UCSD-AML1 (cell line): ENCODE results near the gene PPP2R1A.

Experiments
- DNase-seq: peaks from one replicate; lab custom pipeline; 2025; ENCODE audit not compliant: unreplicated experiment; lab: John Stamatoyannopoulos, UW

The PPP2R1A gene

DNA sequence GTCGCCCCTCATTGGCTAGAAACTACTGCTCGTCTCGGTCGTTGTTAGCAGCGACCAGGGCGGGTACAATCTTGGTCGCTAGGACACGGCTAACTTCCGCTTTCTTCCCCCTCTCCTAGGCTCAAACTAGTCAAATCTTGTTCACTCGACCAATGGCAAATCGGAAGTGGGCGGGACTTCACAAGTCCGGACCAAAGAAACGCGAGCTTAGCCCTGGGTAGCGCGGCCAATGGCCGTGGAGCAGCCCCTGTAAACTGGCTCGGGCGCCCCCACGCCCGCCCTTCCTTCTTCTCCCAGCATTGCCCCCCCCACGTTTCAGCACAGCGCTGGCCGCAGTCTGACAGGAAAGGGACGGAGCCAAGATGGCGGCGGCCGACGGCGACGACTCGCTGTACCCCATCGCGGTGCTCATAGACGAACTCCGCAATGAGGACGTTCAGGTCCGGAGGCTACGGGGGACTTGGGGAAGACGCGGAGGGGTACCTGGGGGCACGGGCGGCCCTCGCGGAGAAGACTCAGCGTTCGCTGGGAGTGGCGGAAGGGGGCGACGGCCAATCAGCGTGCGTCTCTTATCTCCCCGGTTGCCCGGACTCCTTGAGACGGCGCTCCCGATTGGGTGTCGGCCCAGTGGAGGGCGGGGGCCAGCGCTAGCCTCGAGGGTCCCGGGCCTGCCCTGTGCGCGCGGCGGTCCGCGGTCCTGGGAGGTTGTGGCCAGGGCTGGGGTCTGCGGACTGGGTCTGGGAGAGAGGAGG lies at the start of gene PPP2R1A:
Gene PPP2R1A (plus strand): TSS at position 318 of the 752 bp plus-strand sequence. CDS start 45 bp downstream, at position 363.
- peak; percentile 100 for DNase-seq

DNA sequence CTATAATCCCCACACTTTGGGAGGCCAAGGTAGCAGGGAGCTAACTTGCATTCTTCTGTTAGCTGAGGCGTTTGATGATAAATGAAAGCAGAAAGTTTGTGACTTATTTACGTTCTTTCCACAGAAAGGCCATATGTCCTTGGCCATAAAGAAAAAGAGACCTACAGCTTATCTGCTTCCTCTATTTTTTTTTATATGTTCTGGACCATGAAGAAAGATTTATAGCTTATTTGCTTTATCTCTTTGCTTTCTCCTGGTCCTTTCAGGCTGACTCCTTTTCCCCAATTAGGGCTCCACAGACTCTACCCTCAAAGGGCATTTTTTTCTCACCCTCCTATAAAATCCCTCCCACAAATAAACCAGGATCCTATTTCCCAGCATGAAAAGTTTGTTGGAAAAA lies 48.6 kb upstream of the PPP2R1A start:
- DNase-seq = no peak

DNA sequence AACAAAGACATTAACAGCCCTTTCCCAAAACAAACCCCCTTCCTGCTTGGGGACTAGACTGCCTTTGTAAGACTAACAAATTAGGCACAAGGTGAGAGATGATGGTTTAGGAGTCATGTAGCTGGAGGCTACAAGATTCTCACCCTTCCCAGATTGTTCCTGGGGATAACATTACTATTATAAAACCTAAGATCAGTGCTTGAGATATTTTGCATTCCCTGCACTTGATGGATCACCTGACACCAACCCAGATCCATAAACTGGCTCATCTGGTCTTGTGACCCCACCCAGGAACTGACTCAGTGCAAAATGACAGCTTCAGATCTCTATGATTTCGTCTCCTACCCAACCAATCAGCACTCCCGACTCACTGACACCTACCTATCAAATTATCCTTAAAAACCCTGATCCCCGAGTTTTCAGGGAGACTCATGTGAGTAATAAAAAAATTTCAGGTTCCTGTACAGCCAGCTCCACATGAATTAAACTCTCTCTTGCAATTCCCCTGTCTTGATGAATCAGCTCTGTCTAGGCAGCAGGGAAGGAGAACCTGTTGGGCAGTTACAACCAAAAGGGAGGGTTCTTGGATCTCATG lies 47.8 kb upstream of the PPP2R1A start:
- no peak for DNase-seq

DNA sequence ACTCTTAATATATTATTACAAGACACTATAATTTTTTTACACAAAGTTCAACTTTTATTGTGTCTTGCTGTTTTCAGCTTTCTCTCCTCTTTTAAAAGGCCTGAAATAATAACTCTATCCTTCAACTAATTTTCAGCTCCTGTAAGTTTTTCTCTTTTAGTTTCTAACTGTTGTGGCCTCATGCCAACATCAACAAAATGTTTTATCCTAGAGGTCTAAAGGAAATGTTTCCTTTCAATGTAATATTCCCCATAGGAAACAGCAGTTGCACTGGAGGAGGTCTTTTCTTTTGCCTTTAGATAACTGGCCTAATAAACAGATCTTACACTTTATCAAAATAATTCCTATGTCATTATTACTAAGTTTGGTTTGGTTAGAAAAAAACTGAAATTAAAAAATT lies 41.6 kb upstream of the PPP2R1A start:
- no peak for DNase-seq

DNA sequence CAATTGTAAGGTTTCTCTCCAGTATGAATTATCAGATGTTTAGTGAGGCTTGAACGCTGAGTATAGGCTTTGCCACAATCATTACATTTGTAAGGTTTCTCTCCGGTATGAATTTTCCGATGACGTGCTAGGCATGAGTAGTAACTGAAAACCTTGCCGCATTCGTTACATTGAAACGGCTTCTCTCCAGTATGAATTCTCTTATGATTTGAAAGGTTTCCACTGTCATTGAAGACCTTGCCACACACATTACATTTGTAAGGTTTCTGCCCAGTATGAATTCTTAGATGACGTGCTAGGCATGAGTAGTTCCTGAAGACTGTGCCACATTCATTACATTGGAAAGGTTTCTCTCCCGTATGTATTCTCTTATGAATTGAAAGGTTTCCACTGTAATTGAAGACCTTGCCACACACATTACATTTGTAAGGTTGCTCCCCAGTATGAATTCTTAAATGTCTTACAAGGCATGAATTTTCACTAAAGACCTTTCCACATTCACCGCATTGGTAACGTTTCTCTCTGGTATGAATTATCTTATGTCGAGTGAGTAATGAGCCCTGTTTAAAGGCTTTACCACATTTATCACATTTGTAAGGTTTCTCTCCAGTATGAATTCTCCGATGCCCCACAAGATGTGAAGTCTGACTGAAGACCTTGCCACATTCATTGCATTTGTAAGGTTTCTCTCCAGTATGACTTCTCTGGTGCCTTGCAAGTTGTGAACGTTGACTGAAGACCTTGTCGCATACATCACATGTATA lies 34.1 kb upstream of the PPP2R1A start:
- no peak for DNase-seq

DNA sequence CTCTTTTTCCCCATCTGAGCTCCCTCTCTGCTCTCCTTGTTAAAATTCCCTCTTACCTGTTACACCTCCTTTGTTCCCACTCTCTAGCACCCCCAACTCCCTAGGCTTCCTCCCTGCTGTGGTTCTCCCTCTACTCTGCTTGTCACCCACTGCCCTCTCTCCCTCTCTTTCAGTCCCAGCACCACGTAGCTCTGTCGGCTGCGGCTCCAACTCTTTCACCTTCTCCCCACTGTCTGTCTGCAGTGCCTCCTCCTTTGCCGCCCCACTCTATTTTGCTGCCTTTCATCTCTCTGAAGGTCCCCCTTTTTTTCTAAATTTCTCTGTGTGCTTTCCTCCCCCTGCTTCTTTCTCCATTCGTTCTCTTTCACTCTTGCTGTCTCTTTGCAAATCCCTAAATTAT lies 19.5 kb upstream of the PPP2R1A start:
- no peak for DNase-seq

DNA sequence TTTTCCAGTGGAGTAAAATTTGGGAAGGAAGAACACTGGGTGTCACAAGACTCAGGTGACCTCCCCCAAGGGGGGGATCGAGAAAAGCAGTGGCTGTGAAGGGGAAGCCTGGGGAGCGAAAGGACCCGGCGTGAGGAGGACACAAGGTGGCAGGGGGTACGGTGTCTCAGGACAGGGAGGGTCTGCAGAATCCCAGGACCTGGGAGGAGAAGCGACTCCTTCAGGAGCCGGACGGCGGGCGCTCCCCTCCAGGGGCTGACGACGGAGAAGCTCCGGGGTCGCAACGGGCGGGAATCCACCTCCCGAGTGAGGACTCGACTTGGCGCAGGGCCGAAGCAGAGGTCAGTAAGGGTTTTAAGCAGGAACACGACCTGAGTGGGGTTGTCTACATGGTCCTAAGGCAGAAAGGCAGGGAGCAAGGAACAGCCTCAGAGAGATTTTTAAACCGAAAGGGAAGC lies 19.0 kb upstream of the PPP2R1A start:
- no peak for DNase-seq

DNA sequence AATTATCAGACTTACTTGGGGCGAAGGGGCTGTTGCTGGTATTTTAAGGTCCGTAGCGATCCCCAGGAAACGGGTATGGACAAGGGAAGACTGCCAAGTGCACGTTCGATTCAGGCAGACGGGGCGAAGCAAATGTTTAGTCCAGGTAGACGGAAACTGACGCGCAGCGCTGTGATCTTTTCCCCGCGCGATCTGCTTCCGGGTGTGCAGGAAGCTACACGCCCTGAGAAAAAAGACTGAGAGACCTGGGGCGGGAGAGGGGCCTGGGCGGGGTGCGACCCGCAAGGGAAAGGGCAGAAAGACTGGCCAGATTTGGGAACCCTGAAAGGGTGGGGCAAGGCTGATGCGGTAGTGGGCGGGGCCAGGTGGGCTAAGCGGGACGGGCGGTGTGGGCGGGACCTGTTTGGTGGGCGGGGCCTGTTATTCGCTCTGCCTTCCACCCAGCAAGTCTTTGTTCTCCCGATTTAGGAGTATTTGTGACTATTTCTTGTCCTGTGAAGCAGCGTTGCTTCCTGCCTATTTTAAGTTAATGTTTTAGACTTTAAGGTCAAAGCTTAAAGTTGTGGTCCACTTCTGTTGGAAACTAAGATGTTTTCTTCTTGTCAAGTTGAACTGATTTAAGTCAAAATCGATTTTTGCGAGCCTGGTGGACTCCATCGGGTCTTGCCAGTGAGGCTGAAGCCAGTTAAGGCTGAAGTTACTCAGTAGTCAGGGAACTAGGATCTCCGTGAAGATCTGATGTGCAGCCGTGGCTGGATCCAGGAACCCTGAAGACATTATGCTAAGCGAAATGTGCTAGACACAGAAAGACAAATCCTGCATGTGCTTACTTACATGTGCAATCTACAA lies 18.3 kb upstream of the PPP2R1A start, which contains the start of gene ZNF836:
Gene ZNF836 (minus strand): TSS at position 301 of the 849 bp plus-strand sequence. CDS start 3,549 bp downstream, outside the sequence.
- peak; percentile 74 for DNase-seq

DNA sequence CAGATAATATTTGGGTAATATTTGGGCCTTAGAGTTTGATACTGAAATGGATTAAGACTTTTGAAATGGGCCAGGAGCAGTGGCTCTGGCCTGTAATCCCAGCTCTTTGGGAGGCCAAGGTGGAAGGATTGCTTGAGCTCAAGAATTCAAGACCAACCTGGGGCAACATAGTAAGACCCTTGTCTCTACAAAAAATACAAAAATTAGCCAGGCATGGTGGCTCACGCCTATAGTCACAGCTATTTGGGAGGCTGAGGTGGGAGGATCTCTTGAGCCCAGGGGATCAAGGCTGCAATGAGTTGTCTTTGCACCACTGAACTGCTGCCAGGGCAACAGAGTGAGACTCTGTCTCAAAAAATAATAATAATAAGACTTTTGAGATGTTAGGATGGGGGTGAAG lies 17.5 kb upstream of the PPP2R1A start:
- DNase-seq = no peak

DNA sequence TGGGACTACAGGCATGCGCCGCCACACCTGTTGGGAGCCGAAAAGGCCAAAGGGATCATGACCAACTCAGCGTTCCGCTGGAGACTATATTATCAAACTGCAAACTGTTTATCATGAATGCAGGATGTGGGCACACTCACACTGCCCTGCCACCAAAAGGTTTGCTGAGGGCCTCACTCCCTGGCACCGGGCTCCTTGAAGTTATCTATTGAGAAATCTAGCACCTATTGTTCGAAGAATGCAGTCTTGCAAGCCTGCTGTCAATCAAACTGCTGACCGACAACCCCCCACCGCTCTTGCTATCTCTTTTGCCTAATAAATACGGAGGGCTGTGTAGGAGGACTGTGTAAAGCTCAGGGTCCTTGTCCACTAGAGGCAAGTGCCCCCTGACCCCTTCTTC lies 13.3 kb upstream of the PPP2R1A start:
- no peak for DNase-seq

DNA sequence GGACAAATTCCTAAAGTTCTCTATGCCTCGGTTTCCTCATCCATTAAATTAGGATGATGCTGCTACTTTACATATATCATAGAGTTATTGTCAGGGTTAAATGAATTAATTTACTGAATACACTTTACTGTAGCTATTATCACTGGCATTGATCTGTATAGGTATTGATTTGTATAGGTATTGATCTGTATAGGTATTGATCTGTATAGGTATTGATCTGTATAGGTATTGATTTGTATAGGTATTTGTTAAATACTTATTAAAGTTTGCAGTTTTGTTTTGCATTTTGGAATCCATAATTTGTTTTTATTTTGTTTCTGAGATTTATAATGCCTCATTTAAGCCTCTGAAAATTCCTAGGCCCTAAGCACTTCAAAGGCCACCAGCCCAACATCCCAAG lies 2.4 kb upstream of the PPP2R1A start:
- no peak for DNase-seq

DNA sequence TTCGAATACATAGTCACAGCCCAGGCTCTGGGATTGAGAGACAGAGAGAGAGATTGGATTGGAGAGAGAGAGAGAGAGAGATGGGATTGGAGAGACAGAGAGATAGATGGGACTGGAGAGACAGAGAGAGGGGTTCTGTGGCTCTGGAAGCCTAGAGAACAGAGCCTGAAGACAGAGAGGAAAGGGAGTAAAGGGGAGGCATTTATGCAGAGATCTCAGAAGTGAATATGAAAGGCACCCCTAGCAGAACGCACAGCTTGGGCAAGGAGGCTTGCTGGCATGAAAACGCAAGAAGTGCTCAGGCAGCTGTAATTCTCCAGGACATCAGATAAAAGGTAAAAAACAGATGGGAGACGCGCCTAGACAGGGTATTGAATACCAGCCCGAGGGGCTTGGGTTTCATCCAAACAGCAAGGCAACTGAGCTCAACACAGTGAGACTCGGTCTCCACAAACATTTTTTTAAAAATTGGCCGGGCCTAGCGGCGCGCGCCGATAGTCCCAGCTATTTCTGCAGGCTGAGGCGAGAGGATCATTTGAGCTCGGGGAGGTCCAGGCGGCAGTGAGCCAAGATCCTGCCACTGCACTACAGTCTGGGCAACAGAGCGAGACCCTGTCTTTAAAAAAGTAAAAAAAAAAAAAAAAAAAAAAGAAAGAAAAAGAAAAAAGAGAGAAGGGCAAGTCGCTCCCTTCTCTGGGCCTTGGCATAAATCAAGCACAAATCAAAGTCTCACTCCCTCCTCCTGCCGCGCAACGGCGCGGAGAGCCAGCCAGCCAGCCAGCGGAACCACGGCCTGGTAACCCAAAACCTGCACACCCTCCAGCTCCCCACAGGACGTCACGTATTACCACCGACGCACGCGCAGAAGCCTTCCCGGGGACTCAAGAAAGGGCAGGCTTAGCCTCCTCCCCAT lies 774 bp upstream of the PPP2R1A start:
- no peak for DNase-seq

DNA sequence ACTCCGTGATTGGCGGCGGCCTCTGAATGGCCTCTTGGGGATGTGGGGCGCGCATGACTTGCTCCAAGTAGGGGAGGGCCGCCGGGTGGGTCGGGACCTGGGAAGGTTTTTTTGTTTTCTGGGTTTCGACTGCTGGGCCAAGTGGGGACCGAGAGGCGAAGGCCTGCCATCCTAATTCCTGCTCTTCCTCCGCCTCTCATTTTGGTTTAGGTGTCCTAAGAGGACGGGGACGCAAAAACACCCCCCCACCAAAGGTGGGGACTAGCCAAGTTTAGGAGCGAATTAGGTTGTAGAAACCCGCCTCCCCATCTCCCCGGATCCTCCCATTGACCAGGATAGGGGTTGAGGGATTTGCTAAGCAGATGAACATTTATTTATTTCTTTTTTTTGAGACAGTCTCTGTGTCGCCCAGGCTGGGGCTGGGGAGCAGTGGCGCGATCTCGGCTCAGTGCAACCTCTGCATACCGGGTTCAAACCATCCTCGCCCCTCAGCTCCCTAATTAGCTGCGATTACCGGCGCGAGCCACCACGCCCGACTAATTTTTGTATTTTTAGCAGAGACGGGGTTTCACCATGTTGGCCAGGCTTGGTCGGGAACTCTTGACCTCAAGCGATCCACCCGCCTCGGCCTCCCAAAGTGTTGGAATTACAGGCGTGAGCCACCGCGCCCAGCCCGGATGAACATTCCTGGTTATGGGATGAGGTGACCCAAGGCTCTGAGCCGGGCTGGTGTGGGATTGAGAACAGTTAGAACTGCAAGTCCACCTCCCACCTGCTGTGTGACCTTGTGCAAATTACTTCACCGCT lies 838 bp downstream of the PPP2R1A start:
- no peak for DNase-seq

DNA sequence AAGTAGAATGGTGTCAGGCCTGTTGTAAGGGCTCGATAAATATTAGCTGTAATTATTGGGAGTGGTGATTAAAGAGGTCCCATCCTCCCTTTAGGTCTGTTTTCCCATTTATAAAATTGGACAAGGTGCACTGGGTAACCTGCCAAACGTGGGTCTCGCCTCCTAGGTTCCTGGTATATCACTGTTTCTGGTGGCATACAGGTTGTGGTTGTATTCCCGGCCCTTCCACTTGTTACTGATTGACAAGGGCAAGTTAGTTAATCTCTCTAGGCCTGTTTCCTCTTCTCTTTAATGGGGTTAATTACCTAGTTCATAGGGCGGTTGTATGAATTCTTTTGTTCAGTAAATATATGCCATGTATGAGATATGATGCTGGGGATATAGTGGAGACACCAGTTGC lies 1.5 kb downstream of the PPP2R1A start:
- DNase-seq = no peak

DNA sequence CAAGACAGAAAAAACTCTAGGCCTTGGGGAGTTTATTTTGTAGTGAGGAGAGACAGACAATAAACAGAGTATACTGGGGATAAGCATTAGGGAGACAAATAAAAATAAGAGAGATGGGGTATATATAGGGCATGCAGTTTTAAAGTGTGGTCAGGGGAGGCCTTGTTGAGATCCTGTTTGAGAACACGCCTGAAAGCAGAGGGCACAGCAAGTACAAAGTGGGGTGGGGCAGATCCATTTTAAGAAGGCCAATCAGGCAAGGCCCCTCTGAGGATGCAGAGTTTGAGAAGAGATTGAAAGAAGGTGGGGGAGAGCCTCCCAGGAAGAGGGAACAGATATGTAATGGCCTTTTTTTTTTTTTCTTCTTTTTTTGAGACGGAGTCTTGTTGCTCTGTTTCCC lies 2.1 kb downstream of the PPP2R1A start:
- DNase-seq = no peak

DNA sequence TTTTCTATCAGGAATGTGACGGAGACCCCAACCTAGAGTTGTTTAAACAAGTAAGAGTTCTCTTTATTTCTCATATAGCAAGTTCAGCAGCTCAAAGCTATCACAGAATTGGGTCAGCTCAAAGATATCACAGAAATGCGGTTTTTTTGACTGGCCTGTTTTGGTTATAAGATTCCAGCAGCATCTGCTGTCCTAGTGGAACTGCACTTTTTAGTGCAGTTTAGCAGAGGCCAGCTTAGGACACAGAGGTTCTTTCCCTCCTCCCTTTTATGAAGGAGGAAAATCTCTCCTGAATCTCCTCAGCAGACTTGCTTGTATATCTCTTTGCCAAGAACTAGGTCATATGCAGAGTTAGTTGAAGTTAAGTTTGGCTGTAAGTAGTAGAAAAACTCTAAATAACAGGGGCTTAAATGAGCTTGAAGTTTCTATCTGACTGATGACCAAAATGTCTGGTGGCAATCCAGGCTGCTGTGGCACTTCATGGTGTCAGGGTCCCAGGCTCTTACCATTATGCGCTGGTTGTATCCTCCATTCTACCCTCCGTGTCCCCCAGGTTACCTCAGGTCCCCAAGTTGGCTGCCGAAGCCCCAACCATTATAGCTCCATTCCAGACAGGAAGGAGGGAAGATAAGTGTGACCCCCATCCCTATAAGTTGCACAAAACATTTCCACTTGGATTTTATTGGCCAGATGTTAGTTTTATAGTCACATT lies 6.6 kb downstream of the PPP2R1A start:
- DNase-seq = no peak

DNA sequence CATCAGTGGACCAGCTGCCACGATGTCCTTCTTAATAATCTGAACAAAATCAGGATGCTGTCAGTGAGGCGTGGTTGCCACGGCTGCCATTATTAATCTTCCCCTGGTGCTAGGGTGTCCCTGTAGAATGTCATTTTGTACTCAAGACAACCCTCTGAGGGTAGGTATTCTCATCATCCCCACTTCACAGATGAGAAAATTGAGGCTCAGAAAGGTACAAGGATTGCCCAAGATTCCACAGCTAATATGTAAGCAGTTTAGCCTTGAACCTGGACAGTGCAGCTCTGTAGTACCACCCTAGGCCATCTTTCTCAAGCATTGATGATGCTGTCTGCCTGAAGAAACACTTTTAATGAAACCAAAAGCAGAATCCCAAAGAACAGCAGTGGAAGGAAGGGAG lies 8.1 kb downstream of the PPP2R1A start:
- DNase-seq = no peak

DNA sequence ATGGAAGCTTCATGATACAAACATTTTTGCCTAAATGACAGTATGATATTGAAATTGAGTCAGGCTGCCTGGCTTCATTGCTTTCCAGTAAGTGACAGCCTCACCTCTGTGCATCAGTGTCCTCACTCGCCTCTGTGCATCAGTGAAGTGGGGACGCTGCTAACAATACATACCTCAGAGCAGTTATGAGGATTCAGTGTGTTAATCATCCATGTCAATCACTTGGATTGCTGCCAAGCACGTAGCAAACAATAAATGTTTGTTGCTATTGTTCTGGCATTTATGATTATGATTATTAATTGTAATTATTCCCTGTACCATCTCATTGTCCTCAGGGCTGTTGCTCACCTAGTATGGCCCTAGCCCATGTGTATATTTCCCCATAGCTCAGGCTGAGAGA lies 8.8 kb downstream of the PPP2R1A start:
- DNase-seq = no peak
